IMR-90 (cell line): ENCODE results near the gene PAPSS2. TPM values are rescaled to one million over a fixed set of nuclear protein-coding genes. Genes with fewer than 3 reads are reported as not detected.

Source experiments
- ATAC-seq: fragments of 200-7000 bp; cut with Tn5 transposase; 2 replicates; pipeline ENCODE4 v1.9.1; 2020; ENCODE audit warnings: low read depth, mild to moderate bottlenecking, moderate library complexity
- BruUV-seq: library from RNA; stranded (reverse); fragments of 400-500 nt; replicated peaks from 2 replicates; lab custom pipeline; 2021; lab: Mats Ljungman, UMichigan
- CTCF ChIA-PET: fragments of 300-600 bp; formaldehyde crosslinking; extraction: SDS; loops from one replicate; lab custom pipeline; 2021; ENCODE audit warnings: antibody characterized with exemption; lab: Yijun Ruan, JAX
- POLR2A ChIA-PET: fragments of 300-600 bp; sonication (Branson Sonifier 250); formaldehyde crosslinking; loops from one replicate; lab custom pipeline; 2022; ENCODE audit warnings: antibody characterized with exemption; ENCODE audit not compliant: unreplicated experiment; lab: Charles Lee
- DNase-seq: peaks from one replicate; pipeline ENCODE4 v3.0.0; 2013
- H2AFZ ChIP-seq: replicated peaks from 2 replicates; pipeline ENCODE3; 2013; ENCODE audit warnings: low read length, mild to moderate bottlenecking; ENCODE audit not compliant: poor library complexity
- H2AK5ac ChIP-seq: 2 replicates; pipeline ENCODE4 v1.6.1; 2013; ENCODE audit warnings: low read depth, low read length, inconsistent platforms
- H2AK9ac ChIP-seq: replicated peaks from 2 replicates; pipeline ENCODE3; 2013; ENCODE audit warnings: mild to moderate bottlenecking, low read depth, low read length, moderate library complexity; ENCODE audit not compliant: poor library complexity
- H2BK120ac ChIP-seq: 2 replicates; pipeline ENCODE4 v1.6.1; 2013; ENCODE audit warnings: low read depth, low read length, inconsistent platforms
- H2BK15ac ChIP-seq: 3 replicates; pipeline ENCODE4 v1.6.1; 2013; ENCODE audit warnings: low read depth, low read length, inconsistent platforms
- H2BK20ac ChIP-seq: 2 replicates; pipeline ENCODE4 v1.6.1; 2013; ENCODE audit warnings: low read depth, mild to moderate bottlenecking, inconsistent platforms, low read length, moderate library complexity
- H2BK5ac ChIP-seq: 2 replicates; pipeline ENCODE4 v1.6.1; 2013; ENCODE audit warnings: mild to moderate bottlenecking, low read depth, low read length, inconsistent platforms; ENCODE audit not compliant: poor library complexity, severe bottlenecking
- H3K14ac ChIP-seq: replicated peaks from 2 replicates; pipeline ENCODE4 v1.6.1; 2013; ENCODE audit warnings: low read depth, low read length, inconsistent platforms
- H3K18ac ChIP-seq: 2 replicates; pipeline ENCODE4 v1.6.1; 2013; ENCODE audit warnings: low read depth, low read length, control low read depth
- H3K23ac ChIP-seq: 2 replicates; pipeline ENCODE4 v1.6.1; 2013; ENCODE audit warnings: low read depth, low read length, inconsistent platforms
- H3K27ac ChIP-seq: 2 replicates; pipeline ENCODE4 v1.5.1; 2013; ENCODE audit warnings: mild to moderate bottlenecking, control low read depth, low read length; ENCODE audit not compliant: insufficient read depth
- H3K27me3 ChIP-seq: 2 replicates; pipeline ENCODE4 v1.6.1; 2013; ENCODE audit warnings: low read length; ENCODE audit not compliant: control insufficient read depth, insufficient read depth
- H3K36me3 ChIP-seq: 2 replicates; pipeline ENCODE4 v1.6.1; 2013; ENCODE audit warnings: low read length, mixed read lengths; ENCODE audit not compliant: control insufficient read depth, insufficient read depth
- H3K4ac ChIP-seq: 2 replicates; pipeline ENCODE4 v1.6.1; 2013; ENCODE audit warnings: low read depth, low read length, inconsistent platforms
- H3K4me1 ChIP-seq: 2 replicates; pipeline ENCODE4 v1.6.1; 2013; ENCODE audit warnings: low read length, mixed read lengths; ENCODE audit not compliant: control insufficient read depth, insufficient read depth
- H3K4me2 ChIP-seq: 2 replicates; pipeline ENCODE4 v1.6.1; 2013; ENCODE audit warnings: low read depth, mild to moderate bottlenecking, control low read depth, low read length, moderate library complexity
- H3K4me3 ChIP-seq: 2 replicates; pipeline ENCODE4 v1.5.1; 2013; ENCODE audit warnings: low read depth, mild to moderate bottlenecking, control low read depth, low read length, moderate library complexity; ENCODE audit not compliant: insufficient read depth
- H3K56ac ChIP-seq: 2 replicates; pipeline ENCODE4 v1.6.1; 2013; ENCODE audit warnings: low read length, inconsistent platforms; ENCODE audit not compliant: insufficient read depth; ENCODE audit errors: extremely low read depth
- H3K79me1 ChIP-seq, 2 experiments: 2 replicates each; pipeline ENCODE4 v1.6.1; 2013; ENCODE audit warnings: low read length in 2 of 2, inconsistent platforms in 1 of 2, low read depth in 1 of 2
- H3K9ac ChIP-seq: 2 replicates; pipeline ENCODE4 v1.6.1; 2013; ENCODE audit warnings: low read depth, low read length, control low read depth
- H3K9me1 ChIP-seq: 2 replicates; pipeline ENCODE4 v1.6.1; 2013; ENCODE audit warnings: low read length, inconsistent platforms; ENCODE audit not compliant: insufficient read depth
- H3K9me3 ChIP-seq: 2 replicates; pipeline ENCODE4 v1.6.1; 2013; ENCODE audit warnings: low read length; ENCODE audit not compliant: control insufficient read depth, insufficient read depth
- H4K20me1 ChIP-seq: 2 replicates; pipeline ENCODE4 v1.6.1; 2013; ENCODE audit warnings: low read length, inconsistent platforms; ENCODE audit not compliant: insufficient read depth
- H4K5ac ChIP-seq: 2 replicates; pipeline ENCODE4 v1.6.1; 2013; ENCODE audit warnings: mild to moderate bottlenecking, low read depth, low read length, control low read depth
- H4K8ac ChIP-seq, 2 experiments: 2 replicates each; pipeline ENCODE4 v1.6.1; 2013; ENCODE audit warnings: low read depth in 2 of 2, low read length in 2 of 2, control low read depth in 1 of 2, inconsistent platforms in 1 of 2
- H4K91ac ChIP-seq: 2 replicates; pipeline ENCODE4 v1.6.1; 2013; ENCODE audit warnings: low read depth, low read length, inconsistent platforms; ENCODE audit not compliant: insufficient read depth
- BHLHE40 ChIP-seq: fragments of 150-350 bp; IDR thresholded peaks from 2 replicates; pipeline ENCODE4 v1.6.1; 2016; ENCODE audit warnings: mild to moderate bottlenecking, low read depth, low read length
- CEBPB ChIP-seq: IDR thresholded peaks from 2 replicates; pipeline ENCODE4 v1.6.1; 2012; ENCODE audit warnings: low read depth, low read length, improper control_type of control experiment
- CHD1 ChIP-seq: IDR thresholded peaks from 2 replicates; pipeline ENCODE4 v1.6.1; 2012; ENCODE audit warnings: low read depth, low read length, improper control_type of control experiment
- CTCF ChIP-seq: conservative IDR thresholded peaks from 2 replicates; pipeline ENCODE4 v1.5.1; 2012; ENCODE audit warnings: mild to moderate bottlenecking, low read depth, low read length, improper control_type of control experiment
- MAZ ChIP-seq: IDR thresholded peaks from 2 replicates; pipeline ENCODE4 v1.6.1; 2012; ENCODE audit warnings: low read depth, mild to moderate bottlenecking, low read length, improper control_type of control experiment, moderate library complexity, borderline replicate concordance
- MXI1 ChIP-seq: IDR thresholded peaks from 2 replicates; pipeline ENCODE4 v1.6.1; 2012; ENCODE audit warnings: low read depth, mild to moderate bottlenecking, low read length, moderate library complexity, borderline replicate concordance
- NFE2L2 ChIP-seq: fragments of 150-350 bp; IDR thresholded peaks from 2 replicates; pipeline ENCODE4 v1.6.1; 2016; ENCODE audit warnings: low read depth, mild to moderate bottlenecking, low read length
- POLR2A ChIP-seq: IDR thresholded peaks from 2 replicates; pipeline ENCODE4 v1.6.1; 2012; ENCODE audit warnings: mild to moderate bottlenecking, low read depth, low read length
- RAD21 ChIP-seq: IDR thresholded peaks from 2 replicates; pipeline ENCODE4 v1.6.1; 2012; ENCODE audit warnings: low read length, improper control_type of control experiment
- RCOR1 ChIP-seq: IDR thresholded peaks from 2 replicates; pipeline ENCODE4 v1.6.1; 2012; ENCODE audit warnings: mild to moderate bottlenecking, low read length, improper control_type of control experiment; ENCODE audit not compliant: insufficient replicate concordance
- RFX5 ChIP-seq: IDR thresholded peaks from 2 replicates; pipeline ENCODE4 v1.8.0; 2012; ENCODE audit warnings: low read depth, mild to moderate bottlenecking, low read length, moderate library complexity
- SMC3 ChIP-seq: fragments of 150-350 bp; IDR thresholded peaks from 2 replicates; pipeline ENCODE4 v1.6.1; 2016; ENCODE audit warnings: low read depth, mild to moderate bottlenecking, antibody characterized with exemption, low read length, moderate library complexity
- WGBS, 2 experiments: methylation state at CpG; one replicate each; pipeline versions ENCODE4 v1.1.5 to v1.1.7; 2013; ENCODE audit warnings: missing lambda C conversion rate in 2 of 2; ENCODE audit not compliant: insufficient read length in 1 of 2; ENCODE audit errors: extremely low coverage in 2 of 2; 5-methylcytosine and 5-hydroxymethylcytosine counted together
- dilution Hi-C: fragments of 300-500 bp; cut with HindIII; formaldehyde crosslinking; loops from one replicate; pipeline ENCODE4 v1.14.3; 2018; ENCODE audit warnings: low sequenced_read_pairs; ENCODE audit not compliant: unreplicated experiment
- in situ Hi-C: fragments of 300-500 bp; cut with MboI; formaldehyde crosslinking; loops from 3 replicates; pipeline ENCODE4 v1.14.3; 2019; ENCODE audit warnings: low sequenced_read_pairs, inconsistent platforms, mixed read lengths
- intact Hi-C: fragments of 100-400 bp; cut with micrococcal nuclease; formaldehyde crosslinking; loops from 2 replicates; pipeline ENCODE4 v1.10.0; 2022
- polyA plus RNA-seq, 3 experiments: library from polyadenylated mRNA; depleted of rRNA; stranded (reverse); fragments of >200 nt; gene quantifications; 2 replicates each; pipeline ENCODE4 v1.2.3, GENCODE V29; 2012; ENCODE audit warnings: low replicate concordance in 1 of 3
- total RNA-seq: library from RNA; depleted of rRNA; stranded (reverse); fragments of >200 nt; gene quantifications from 2 replicates; pipeline ENCODE4 v1.2.3, GENCODE V29; 2012
- TF ChIP-seq, protein P1 (sequence below): fragments of 150-350 bp; IDR thresholded peaks from 2 replicates; pipeline ENCODE4 v1.6.1; 2017; ENCODE audit warnings: mild to moderate bottlenecking, antibody characterized with exemption, low read length, low read depth
- TF ChIP-seq, protein P2 (sequence below): fragments of 150-350 bp; IDR thresholded peaks from 2 replicates; pipeline ENCODE4 v1.6.1; 2016; ENCODE audit warnings: low read depth, mild to moderate bottlenecking, low read length, moderate library complexity, borderline replicate concordance

The PAPSS2 gene
- total and polyA plus RNA-seq, 2 of the 4 experiments (the other 2 are of a cell fraction): 55.0 to 63.3 TPM

GRCh38 chr10:87715552-87716347 is 56.1 kb downstream of the PAPSS2 start:
- Histone ChIP-seq H4K8ac (no peak overlapping the region), H2BK15ac (no peak overlapping the region), H3K9me1 (peaks cover 2% of the 10 kb centered on the region; the same call in 1 of the 2 replicates), H2BK20ac (no peak overlapping the region), H3K36me3 (peaks cover 24% of the 10 kb centered on the region), H4K91ac (no peak overlapping the region), H3K4me2 (no peak overlapping the region), H2AK9ac (no peak overlapping the region), H3K79me1 (0 out of 4 replicates have a peak, but pooled peaks cover 0 to 2% of the 10 kb centered on the region in 2 experiments), H3K18ac (no peak overlapping the region; the same call in 1 of the 2 replicates), H3K56ac (no peak overlapping the region), H2AK5ac (no peak overlapping the region), H4K5ac (no peak overlapping the region), H4K20me1 (no peaks in the 10 kb centered on the region), H2BK5ac (no peak overlapping the region), H3K9ac (no peak overlapping the region), H3K9me3 (no peaks in the 10 kb centered on the region), H3K4ac (no peak overlapping the region), H2AFZ (no peak overlapping the region), H3K27ac (no peak overlapping the region), H3K23ac (no peak overlapping the region), H3K4me1 (no peaks in the 10 kb centered on the region), H3K4me3 (no peak overlapping the region), H3K14ac (no peak overlapping the region), H2BK120ac (no peak overlapping the region), H3K27me3 (no peaks in the 10 kb centered on the region)
- no peak for DNase-seq
- CTCF ChIA-PET: interaction anchor here (0.7 kb wide), 1 partner anchor 71 kb away, joined by 3 read pairs; no protein-coding TSS in a partner anchor
- intact Hi-C loops (no loop called here), dilution Hi-C loops (no loop called here), in situ Hi-C loops (no loop called here)
- no peak for TF ChIP-seq MXI1
- TF ChIP-seq CTCF: no peak
- no peak for TF ChIP-seq RFX5
- TF ChIP-seq SMC3: no peak
- TF ChIP-seq BHLHE40: no peak
- TF ChIP-seq RAD21: no peak
- no peak for TF ChIP-seq MAZ
- no peak for TF ChIP-seq CEBPB
- TF ChIP-seq, protein P1, sequence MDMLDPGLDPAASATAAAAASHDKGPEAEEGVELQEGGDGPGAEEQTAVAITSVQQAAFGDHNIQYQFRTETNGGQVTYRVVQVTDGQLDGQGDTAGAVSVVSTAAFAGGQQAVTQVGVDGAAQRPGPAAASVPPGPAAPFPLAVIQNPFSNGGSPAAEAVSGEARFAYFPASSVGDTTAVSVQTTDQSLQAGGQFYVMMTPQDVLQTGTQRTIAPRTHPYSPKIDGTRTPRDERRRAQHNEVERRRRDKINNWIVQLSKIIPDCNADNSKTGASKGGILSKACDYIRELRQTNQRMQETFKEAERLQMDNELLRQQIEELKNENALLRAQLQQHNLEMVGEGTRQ: no peak
- TF ChIP-seq NFE2L2: no peak
- TF ChIP-seq, protein P2, sequence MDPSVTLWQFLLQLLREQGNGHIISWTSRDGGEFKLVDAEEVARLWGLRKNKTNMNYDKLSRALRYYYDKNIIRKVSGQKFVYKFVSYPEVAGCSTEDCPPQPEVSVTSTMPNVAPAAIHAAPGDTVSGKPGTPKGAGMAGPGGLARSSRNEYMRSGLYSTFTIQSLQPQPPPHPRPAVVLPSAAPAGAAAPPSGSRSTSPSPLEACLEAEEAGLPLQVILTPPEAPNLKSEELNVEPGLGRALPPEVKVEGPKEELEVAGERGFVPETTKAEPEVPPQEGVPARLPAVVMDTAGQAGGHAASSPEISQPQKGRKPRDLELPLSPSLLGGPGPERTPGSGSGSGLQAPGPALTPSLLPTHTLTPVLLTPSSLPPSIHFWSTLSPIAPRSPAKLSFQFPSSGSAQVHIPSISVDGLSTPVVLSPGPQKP: no peak
- TF ChIP-seq RCOR1: no peak
- TF ChIP-seq POLR2A: no peak
- no peak for TF ChIP-seq CHD1
- BruUV-seq: no TSS peak
- POLR2A ChIA-PET: no interaction called here
- WGBS, 2 experiments: 100% methylated on average over 1 of the region's 3 CpGs; no CpG with 5 or more reads in 1 of the 2 experiments
- ATAC-seq: no peak
